Left hindlimb (tissue), 1 donor: ENCODE results near the gene ACLY.

Source experiments
- DNase-seq: peaks from one replicate; pipeline ENCODE4 v3.0.0-alpha.2; 2018

The ACLY gene

DNA sequence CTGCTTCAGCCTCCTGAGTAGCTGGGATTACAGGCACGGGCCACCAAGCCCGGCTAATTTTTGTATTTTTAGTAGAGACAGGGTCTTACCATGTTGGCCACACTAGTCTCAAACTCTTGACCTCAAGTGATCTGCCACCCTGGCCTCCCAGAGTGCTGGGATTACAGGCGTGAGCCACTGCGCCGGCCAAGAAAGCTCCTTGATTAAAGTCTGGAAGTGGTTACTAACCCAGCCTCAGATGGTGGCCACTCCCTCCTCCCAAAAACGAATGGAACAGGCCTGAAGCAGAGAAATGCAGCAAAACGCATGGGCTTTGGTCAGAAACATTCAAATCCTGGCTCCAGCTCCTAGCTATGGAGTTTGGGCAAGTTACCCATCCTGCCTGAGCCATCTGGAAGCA is 94.7 kb downstream of the ACLY start:
- no peak for DNase-seq

- no peak for DNase-seq
Observed at GRCh38 chr17:41823580-41823979, 95.2 kb downstream of the ACLY start.

- no peak for DNase-seq
Observed at GRCh38 chr17:41823141-41823524, 95.6 kb downstream of the ACLY start.

GRCh38 chr17:41822216-41823140 is 96.3 kb downstream of the ACLY start:
- DNase-seq = no peak

DNA sequence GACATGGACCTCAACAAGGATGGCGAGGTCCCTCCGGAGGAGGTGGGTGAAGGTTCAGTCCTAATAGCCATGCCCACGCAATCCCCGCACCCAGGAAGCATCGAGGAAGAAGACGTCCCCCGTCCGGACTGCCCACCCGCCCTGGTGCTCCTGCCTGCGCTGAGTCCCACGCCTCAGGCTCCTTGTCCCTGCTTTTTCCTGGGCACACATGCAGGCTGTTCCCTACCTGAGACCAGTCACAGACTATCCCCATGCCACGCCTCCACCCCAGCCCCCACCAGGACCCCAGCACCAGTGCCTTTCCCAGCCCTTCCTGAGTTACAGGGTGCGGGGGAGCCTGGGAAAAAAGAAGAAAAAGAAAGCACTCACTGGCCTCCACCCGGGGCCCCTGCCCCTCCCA is 97.0 kb downstream of the ACLY start:
- no peak for DNase-seq

DNA sequence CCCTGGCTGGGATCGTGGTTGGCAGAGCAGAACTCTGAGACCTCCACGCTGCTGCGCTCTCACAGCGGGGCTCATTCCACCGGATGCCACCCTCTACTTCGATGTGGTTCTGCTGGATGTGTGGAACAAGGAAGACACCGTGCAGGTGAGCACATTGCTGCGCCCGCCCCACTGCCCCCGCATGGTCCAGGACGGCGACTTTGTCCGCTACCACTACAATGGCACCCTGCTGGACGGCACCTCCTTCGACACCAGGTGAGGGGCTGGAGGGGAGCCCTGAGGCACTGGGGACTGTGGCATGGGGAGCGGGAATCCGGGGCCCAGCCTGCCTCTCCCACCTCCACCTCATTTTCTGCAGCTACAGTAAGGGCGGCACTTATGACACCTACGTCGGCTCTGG is 100.7 kb downstream of the ACLY start:
- DNase-seq = no peak
